ENCODE measurements around the gene SLC35F2. TPM values are rescaled to one million over a fixed set of nuclear protein-coding genes. Genes with fewer than 3 reads are reported as not detected.
A peak's percentile ranks its signal among the peaks of the same experiment; 100 is the strongest.

Gene SLC35F2
- total and polyA plus RNA-seq, 10 donors = 5.0 to 9.1 (median 6.7) TPM

GRCh38 chr11:107750313-107750712 is 108.3 kb downstream of the SLC35F2 start:
- peaks cover 0 to 5% (median 0%) of the 10 kb centered on the region in 7 donors for H3K27me3 ChIP-seq (replicated peaks in 1 of 7)
- H3K4me1 ChIP-seq = no peaks in the 10 kb centered on the region
- H3K36me3 ChIP-seq = no peaks in the 10 kb centered on the region
- DNase-seq = peak; percentile 58
- H3K9me3 ChIP-seq = no peaks in the 10 kb centered on the region
- H3K27ac ChIP-seq = no peak overlapping the region
- 83 to 94% (median 88%) methylated on average over 13 to 15 of the region's 15 CpGs for WGBS, 5 donors
- intact Hi-C loops (cut with DNase I; ENCODE audit: low total_unique reads) = no loop called here
- TF ChIP-seq POLR2AphosphoS5 (IDR thresholded peaks at IDR 0.05) (no peak), POLR2A (IDR thresholded peaks at IDR 0.05) (no peak)
- TF ChIP-seq, protein P1, sequence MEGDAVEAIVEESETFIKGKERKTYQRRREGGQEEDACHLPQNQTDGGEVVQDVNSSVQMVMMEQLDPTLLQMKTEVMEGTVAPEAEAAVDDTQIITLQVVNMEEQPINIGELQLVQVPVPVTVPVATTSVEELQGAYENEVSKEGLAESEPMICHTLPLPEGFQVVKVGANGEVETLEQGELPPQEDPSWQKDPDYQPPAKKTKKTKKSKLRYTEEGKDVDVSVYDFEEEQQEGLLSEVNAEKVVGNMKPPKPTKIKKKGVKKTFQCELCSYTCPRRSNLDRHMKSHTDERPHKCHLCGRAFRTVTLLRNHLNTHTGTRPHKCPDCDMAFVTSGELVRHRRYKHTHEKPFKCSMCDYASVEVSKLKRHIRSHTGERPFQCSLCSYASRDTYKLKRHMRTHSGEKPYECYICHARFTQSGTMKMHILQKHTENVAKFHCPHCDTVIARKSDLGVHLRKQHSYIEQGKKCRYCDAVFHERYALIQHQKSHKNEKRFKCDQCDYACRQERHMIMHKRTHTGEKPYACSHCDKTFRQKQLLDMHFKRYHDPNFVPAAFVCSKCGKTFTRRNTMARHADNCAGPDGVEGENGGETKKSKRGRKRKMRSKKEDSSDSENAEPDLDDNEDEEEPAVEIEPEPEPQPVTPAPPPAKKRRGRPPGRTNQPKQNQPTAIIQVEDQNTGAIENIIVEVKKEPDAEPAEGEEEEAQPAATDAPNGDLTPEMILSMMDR (IDR thresholded peaks at IDR 0.05 in 8 of 11, conservative IDR thresholded peaks at IDR 0.05 in 3 of 11) = no peak
- no peak overlapping the region for H3K4me3 ChIP-seq

GRCh38 chr11:107747622-107748021 is 111.0 kb downstream of the SLC35F2 start:
- no peaks in the 10 kb centered on the region for H3K36me3 ChIP-seq
- intact Hi-C loops (cut with DNase I; ENCODE audit: low total_unique reads) = no loop called here
- no peaks in the 10 kb centered on the region for H3K9me3 ChIP-seq
- peaks cover 0 to 20% (median 0%) of the 10 kb centered on the region in 7 donors for H3K27me3 ChIP-seq (replicated peaks in 1 of 7)
- no peak overlapping the region for H3K27ac ChIP-seq
- TF ChIP-seq, protein P1 (IDR thresholded peaks at IDR 0.05 in 8 of 11, conservative IDR thresholded peaks at IDR 0.05 in 3 of 11) = no peak
- TF ChIP-seq POLR2AphosphoS5 (IDR thresholded peaks at IDR 0.05) (no peak), POLR2A (IDR thresholded peaks at IDR 0.05) (no peak)
- no peak for DNase-seq
- WGBS, 5 donors = 43 to 74% (median 59%) methylated on average over 2 of the region's 2 CpGs
- no peaks in the 10 kb centered on the region for H3K4me1 ChIP-seq
- H3K4me3 ChIP-seq = no peak overlapping the region

GRCh38 chr11:107744736-107745135 is 113.9 kb downstream of the SLC35F2 start:
- DNase-seq = no peak

GRCh38 chr11:107743191-107743590 is 115.4 kb downstream of the SLC35F2 start:
- Histone ChIP-seq H3K27me3 (replicated peaks in 1 of 7) (peaks cover 0 to 33% (median 0%) of the 10 kb centered on the region in 7 donors), H3K9me3 (peaks cover 0 to 3% (median 0%) of the 10 kb centered on the region in 8 donors), H3K4me1 (no peaks in the 10 kb centered on the region), H3K36me3 (no peaks in the 10 kb centered on the region), H3K27ac (no peak overlapping the region), H3K4me3 (no peak overlapping the region)
- no peak for DNase-seq
- WGBS, 5 donors = 40 to 65% (median 53%) methylated on average over 3 of the region's 3 CpGs
- intact Hi-C loops (cut with DNase I; ENCODE audit: low total_unique reads) = no loop called here
- TF ChIP-seq POLR2A (IDR thresholded peaks at IDR 0.05) (no peak), POLR2AphosphoS5 (IDR thresholded peaks at IDR 0.05) (no peak)
- TF ChIP-seq, protein P1 (IDR thresholded peaks at IDR 0.05 in 8 of 11, conservative IDR thresholded peaks at IDR 0.05 in 3 of 11) = no peak

More at GRCh38 chr11:107744736-107745135, 113.9 kb downstream of the SLC35F2 start:
- Histone ChIP-seq H3K9me3 (peaks cover 0 to 2% (median 0%) of the 10 kb centered on the region in 8 donors), H3K36me3 (no peaks in the 10 kb centered on the region), H3K4me1 (no peaks in the 10 kb centered on the region), H3K27me3 (replicated peaks in 1 of 7) (peaks cover 0 to 33% (median 0%) of the 10 kb centered on the region in 7 donors), H3K4me3 (no peak overlapping the region), H3K27ac (no peak overlapping the region)
- intact Hi-C loops (cut with DNase I; ENCODE audit: low total_unique reads) = no loop called here
- WGBS, 5 donors = 65 to 87% (median 80%) methylated on average over 3 of the region's 3 CpGs
- TF ChIP-seq, protein P1 (IDR thresholded peaks at IDR 0.05 in 8 of 11, conservative IDR thresholded peaks at IDR 0.05 in 3 of 11) = no peak
- TF ChIP-seq POLR2AphosphoS5 (IDR thresholded peaks at IDR 0.05) (no peak), POLR2A (IDR thresholded peaks at IDR 0.05) (no peak)
